ENCODE data around the gene MYZAP. TPM values are rescaled to one million over a fixed set of nuclear protein-coding genes. Genes with fewer than 3 reads are reported as not detected.

The MYZAP gene
- total and polyA plus RNA-seq, 2 donors from 2014 or later = 3.3 to 6.1 TPM

DNA sequence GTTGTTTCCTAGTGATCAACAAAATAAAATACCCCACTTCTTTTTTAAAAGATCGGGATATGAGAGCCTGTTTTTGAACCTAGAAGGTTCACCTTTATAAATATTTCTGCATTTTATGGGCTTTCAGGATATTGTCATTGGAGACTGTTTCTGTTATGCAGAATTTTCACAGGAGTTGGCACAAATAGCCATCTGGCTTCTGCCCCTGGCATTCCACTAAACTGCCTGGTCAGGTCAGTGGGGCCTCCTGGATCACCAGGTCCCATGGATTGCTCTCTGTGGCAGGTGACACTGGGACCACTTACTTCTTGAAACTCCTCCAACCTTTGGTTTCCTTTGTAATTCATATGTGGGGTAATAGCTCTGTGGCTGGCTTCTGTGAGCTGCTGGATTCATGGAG lies 89.3 kb downstream of the MYZAP start:
- Histone ChIP-seq H3K27ac (ENCODE audit: low read depth in 2 of 2, low read length in 2 of 2) (no peak overlapping the region), H3K27me3 (ENCODE audit: control insufficient read depth, insufficient read depth, low read length) (no peaks in the 10 kb centered on the region), H3K4me3 (ENCODE audit: low read length in 3 of 3) (no peak overlapping the region), H3K4me1 (ENCODE audit: control insufficient read depth in 2 of 3, insufficient read depth in 2 of 3, low read depth in 1 of 3, low read length in 3 of 3) (peaks cover 0 to 3% (median 0%) of the 10 kb centered on the region in 3 donors), H3K36me3 (ENCODE audit: control insufficient read depth in 2 of 3, insufficient read depth in 3 of 3, low read length in 3 of 3) (no peaks in the 10 kb centered on the region), H3K9me3 (ENCODE audit: control insufficient read depth in 2 of 3, insufficient read depth in 1 of 3, low read length in 3 of 3) (no peaks in the 10 kb centered on the region), H3K9ac (ENCODE audit: low read length in 3 of 3) (no peak overlapping the region)
- FAIRE-seq (no peak), DNase-seq (no peak)
- intact Hi-C loops (cut with DNase I) = no loop called here
- no peak for TF ChIP-seq CTCF (IDR thresholded peaks at IDR 0.05; ENCODE audit: borderline replicate concordance, extremely low read depth, insufficient read depth)

DNA sequence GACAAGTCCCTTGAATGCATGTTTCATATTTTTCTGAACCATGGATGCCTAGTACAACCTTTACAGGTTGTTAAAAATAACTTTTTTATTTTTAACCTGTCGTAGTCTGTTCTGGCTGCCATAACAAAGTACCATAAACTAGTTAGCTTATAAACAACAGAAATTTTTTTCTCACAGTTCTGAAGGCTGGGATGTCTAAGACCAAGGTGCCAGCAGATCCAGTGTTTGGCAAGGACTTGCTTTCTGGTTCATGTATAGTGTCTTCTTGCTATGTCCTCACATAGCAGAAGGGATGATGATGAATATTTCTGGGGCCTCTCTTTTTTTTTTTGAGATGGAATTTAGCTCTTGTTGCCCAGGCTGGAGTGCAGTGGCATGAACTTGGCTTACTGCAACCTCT lies 91.8 kb downstream of the MYZAP start:
- no peak for TF ChIP-seq CTCF (IDR thresholded peaks at IDR 0.05; ENCODE audit: borderline replicate concordance, extremely low read depth, insufficient read depth)
- intact Hi-C loops (cut with DNase I) = no loop called here
- no peaks in the 10 kb centered on the region for H3K27me3 ChIP-seq (ENCODE audit: control insufficient read depth, insufficient read depth, low read length)
- no peaks in the 10 kb centered on the region for H3K36me3 ChIP-seq (ENCODE audit: control insufficient read depth in 2 of 3, insufficient read depth in 3 of 3, low read length in 3 of 3)
- no peaks in the 10 kb centered on the region for H3K9me3 ChIP-seq (ENCODE audit: control insufficient read depth in 2 of 3, insufficient read depth in 1 of 3, low read length in 3 of 3)
- peaks cover 0 to 3% (median 0%) of the 10 kb centered on the region in 3 donors for H3K4me1 ChIP-seq (ENCODE audit: control insufficient read depth in 2 of 3, insufficient read depth in 2 of 3, low read depth in 1 of 3, low read length in 3 of 3)
- H3K27ac ChIP-seq (ENCODE audit: low read depth in 2 of 2, low read length in 2 of 2) = no peak overlapping the region
- H3K4me3 ChIP-seq (ENCODE audit: low read length in 3 of 3) = no peak overlapping the region
- no peak overlapping the region for H3K9ac ChIP-seq (ENCODE audit: low read length in 3 of 3)
- FAIRE-seq (no peak), DNase-seq (no peak)

GRCh38 chr15:57684491-57685151 lies 92.9 kb downstream of the MYZAP start:
- Histone ChIP-seq H3K9ac (ENCODE audit: low read length in 3 of 3) (no peak overlapping the region), H3K4me1 (ENCODE audit: control insufficient read depth in 2 of 3, insufficient read depth in 2 of 3, low read depth in 1 of 3, low read length in 3 of 3) (peaks cover 0 to 3% (median 0%) of the 10 kb centered on the region in 3 donors), H3K36me3 (ENCODE audit: control insufficient read depth in 2 of 3, insufficient read depth in 3 of 3, low read length in 3 of 3) (no peaks in the 10 kb centered on the region), H3K27ac (ENCODE audit: low read depth in 2 of 2, low read length in 2 of 2) (no peak overlapping the region), H3K9me3 (ENCODE audit: control insufficient read depth in 2 of 3, insufficient read depth in 1 of 3, low read length in 3 of 3) (no peaks in the 10 kb centered on the region), H3K4me3 (ENCODE audit: low read length in 3 of 3) (no peak overlapping the region), H3K27me3 (ENCODE audit: control insufficient read depth, insufficient read depth, low read length) (no peaks in the 10 kb centered on the region)
- DNase-seq (peak in 2 of 5 donors; percentile 46 to 65), FAIRE-seq (no peak)
- intact Hi-C loops (cut with DNase I) = no loop called here
- TF ChIP-seq CTCF (IDR thresholded peaks at IDR 0.05; ENCODE audit: borderline replicate concordance, extremely low read depth, insufficient read depth) = no peak
